GM18951 (cell line): Measurements from ENCODE around the gene MKX.
"Not testable (repeated sequence)": the region's sequence is repeated elsewhere in the genome, so short reads cannot be mapped to it uniquely, and the experiment has no call there.

Experiments used
- POLR2A ChIP-seq: IDR thresholded peaks from 4 replicates; pipeline ENCODE4 v1.6.1; 2011; ENCODE audit warnings: mild to moderate bottlenecking; ENCODE audit not compliant: insufficient read length, insufficient read depth; ENCODE audit errors: extremely low read depth
- in situ Hi-C: fragments of 300-500 bp; cut with MboI; formaldehyde crosslinking; loops from one replicate; pipeline ENCODE4 v1.12.0; 2022; ENCODE audit warnings: low sequenced_read_pairs, mixed read lengths, inconsistent platforms; ENCODE audit not compliant: unreplicated experiment

Gene MKX

GRCh38 chr10:27695706-27696105 is 49.9 kb downstream of the MKX start:
- TF ChIP-seq POLR2A = no peak
- in situ Hi-C loops = no loop called here

DNA sequence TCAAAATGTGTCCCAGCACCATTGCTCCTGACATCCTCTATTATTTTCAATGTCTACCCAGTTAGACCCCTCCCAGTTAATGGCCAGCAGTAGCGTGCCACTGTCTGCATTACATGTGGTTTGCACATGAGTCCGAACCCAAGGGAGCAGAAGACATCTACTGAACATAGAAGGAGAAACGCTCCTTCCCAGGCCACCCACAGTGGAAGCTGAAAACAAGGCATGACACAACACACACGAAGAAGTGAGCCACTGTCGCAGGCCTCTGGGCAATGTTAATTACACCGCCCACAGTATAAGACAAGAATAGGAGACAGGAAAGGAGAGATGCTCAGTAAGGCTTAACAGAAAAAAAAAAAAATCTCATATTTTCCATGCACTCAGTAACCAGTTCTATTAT is 50.5 kb downstream of the MKX start:
- in situ Hi-C loops = no loop called here
- TF ChIP-seq POLR2A = no peak

DNA sequence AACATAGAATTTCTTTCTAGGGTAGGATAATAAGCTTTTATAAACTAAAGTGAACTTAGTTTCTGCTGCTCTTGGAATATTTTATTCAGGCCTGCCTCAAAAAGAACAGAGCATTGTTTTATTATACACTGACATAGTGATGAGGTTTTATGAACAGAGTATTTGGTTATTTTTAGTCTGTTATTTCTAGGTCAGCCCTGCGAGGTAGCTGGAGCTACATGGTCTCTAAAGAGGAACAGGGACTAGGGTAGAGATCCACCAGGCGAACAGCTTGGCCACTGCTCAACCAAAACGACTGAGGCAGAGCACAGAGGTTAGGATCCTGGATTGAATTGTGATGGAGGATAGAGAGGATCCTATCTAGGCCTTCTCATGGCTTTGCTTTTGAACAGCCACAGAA is 53.0 kb downstream of the MKX start:
- TF ChIP-seq POLR2A = no peak
- in situ Hi-C loops = no loop called here

DNA sequence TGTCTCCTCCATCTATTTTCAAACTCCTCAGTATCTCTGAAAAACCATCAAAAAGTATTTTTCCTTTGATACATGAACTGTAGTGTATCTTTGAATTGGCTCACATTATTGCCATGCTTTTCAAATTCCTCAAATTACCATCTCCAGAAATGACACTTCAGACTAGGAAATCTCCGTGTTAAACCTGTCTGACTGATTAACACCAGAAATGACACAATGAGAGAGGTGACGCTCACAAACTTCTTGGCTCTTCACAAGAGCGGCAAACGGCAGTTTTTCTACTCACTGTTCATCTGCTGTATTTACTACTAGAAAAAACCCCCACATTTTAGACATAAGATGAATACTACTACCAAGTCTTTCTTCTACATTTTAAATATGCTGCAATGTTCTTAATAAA is 56.6 kb downstream of the MKX start:
- no peak for TF ChIP-seq POLR2A
- in situ Hi-C loops = no loop called here

- no peak for TF ChIP-seq POLR2A
- in situ Hi-C loops = no loop called here
These were observed 57.3 kb downstream of the MKX start for GRCh38 chr10:27688276-27688675.

- TF ChIP-seq POLR2A = no peak
- in situ Hi-C loops = no loop called here
These were observed 57.9 kb downstream of the MKX start for GRCh38 chr10:27687743-27688142.

DNA sequence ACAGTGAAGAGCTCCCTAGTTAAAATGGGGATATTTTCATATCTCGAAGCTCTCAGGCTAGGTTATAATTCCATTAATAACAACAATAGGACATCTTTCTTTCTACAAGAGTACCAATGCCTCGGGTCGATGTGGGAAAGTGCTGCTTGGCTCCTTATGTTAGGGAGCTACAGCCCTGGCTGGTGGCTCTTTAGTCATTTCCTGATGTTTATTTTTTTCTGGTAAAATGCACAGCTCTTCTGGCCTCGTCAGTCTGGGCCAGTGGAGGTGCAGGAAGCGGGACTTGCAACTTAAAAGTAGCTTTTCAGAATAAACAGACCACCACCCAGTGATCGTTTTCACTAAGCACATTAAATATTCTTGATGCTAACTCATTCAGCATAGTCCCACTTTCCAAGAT is 58.3 kb downstream of the MKX start:
- TF ChIP-seq POLR2A = no peak
- in situ Hi-C loops = no loop called here

GRCh38 chr10:27685681-27686080 is 59.9 kb downstream of the MKX start:
- no peak for TF ChIP-seq POLR2A
- in situ Hi-C loops = no loop called here

GRCh38 chr10:27683226-27683625 is 62.4 kb downstream of the MKX start:
- in situ Hi-C loops = no loop called here
- no peak for TF ChIP-seq POLR2A

DNA sequence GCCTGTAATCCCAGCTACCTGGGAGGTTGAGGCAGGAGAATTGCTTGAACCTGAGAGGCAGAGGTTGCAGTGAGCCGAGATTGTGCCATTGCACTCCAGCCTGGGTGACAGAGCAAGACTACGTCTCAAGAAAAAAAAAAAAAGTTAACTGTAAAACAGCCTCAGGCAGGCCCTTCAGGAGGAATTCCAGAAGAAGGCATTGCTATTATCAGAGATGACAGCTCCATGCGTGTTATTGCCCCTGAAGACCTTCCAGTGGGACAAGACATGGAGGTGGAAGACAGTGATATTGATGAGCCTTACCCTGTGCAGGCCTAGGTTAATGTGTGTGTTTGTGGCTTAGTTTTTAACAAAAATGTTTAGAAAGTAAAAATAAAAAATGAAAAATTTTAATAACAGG is 63.8 kb downstream of the MKX start:
- in situ Hi-C loops = not testable (repeated sequence)

GRCh38 chr10:27680691-27681605 is 64.7 kb downstream of the MKX start:
- no peak for TF ChIP-seq POLR2A
- in situ Hi-C loops = no loop called here

- in situ Hi-C loops = no loop called here
- no peak for TF ChIP-seq POLR2A
These were observed 65.5 kb downstream of the MKX start for GRCh38 chr10:27680006-27680557.

DNA sequence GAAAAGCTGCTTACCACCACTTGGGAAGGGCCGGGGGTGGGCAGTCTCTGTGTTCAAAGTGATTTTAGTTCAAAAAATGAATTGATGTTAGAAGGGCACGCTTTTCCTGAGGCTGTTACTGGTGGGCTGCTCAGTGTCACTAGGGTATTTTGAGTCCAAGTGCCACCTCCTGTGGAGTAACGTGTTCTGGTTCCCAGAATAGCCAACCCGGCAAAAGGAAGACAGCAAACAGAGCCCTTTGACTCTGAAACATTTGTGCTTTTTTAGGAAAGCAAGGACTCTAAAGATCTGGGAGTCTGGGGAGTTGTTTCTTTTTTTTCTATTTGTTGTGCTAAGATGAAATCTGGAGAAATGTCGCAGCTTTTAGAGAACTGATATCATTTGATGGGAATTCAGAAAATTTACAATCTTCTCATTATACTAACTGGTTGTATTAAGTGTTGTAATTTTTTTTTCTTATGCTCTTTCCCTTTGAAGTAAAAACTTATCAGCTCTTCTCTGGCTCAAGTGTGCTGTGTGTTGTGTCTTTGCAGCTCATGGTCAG is 66.2 kb downstream of the MKX start:
- TF ChIP-seq POLR2A = no peak
- in situ Hi-C loops = no loop called here

- in situ Hi-C loops = no loop called here
- no peak for TF ChIP-seq POLR2A
These were observed 67.5 kb downstream of the MKX start for GRCh38 chr10:27678166-27678565.
